Keratinocyte (primary cell): ENCODE measurements around the gene ANAPC16. TPM values are rescaled to one million over a fixed set of nuclear protein-coding genes. Genes with fewer than 3 reads are reported as not detected.
"Not testable (repeated sequence)": the region's sequence is repeated elsewhere in the genome, so short reads cannot be mapped to it uniquely, and the experiment has no call there.

Experiments
- DNase-seq: peaks from one replicate; pipeline ENCODE4 v3.0.0-alpha.2; 2011; ENCODE audit warnings: low read depth, missing footprints, low spot score
- FAIRE-seq: peaks from 2 replicates; lab custom pipeline; 2011; peaks lifted over from hg19 to GRCh38; lab: Jason Lieb, UNC
- H2AFZ ChIP-seq: 2 replicates; pipeline ENCODE4 v1.6.0; 2012; ENCODE audit warnings: low read length, control low read depth, inconsistent platforms; ENCODE audit not compliant: control insufficient read depth
- H3K27ac ChIP-seq: 2 replicates; pipeline ENCODE4 v1.5.1; 2011; ENCODE audit warnings: low read length; ENCODE audit not compliant: control insufficient read depth, insufficient read depth
- H3K27me3 ChIP-seq: 3 replicates; pipeline ENCODE4 v1.6.0; 2011; ENCODE audit warnings: low read length; ENCODE audit not compliant: control insufficient read depth, insufficient read depth; ENCODE audit errors: extremely low read depth
- H3K36me3 ChIP-seq, 2 experiments: 2 replicates in 1 of 2; 3 replicates in 1 of 2; pipeline ENCODE4 v1.5.1; 2011; ENCODE audit warnings: low read length in 2 of 2, mild to moderate bottlenecking in 1 of 2; ENCODE audit not compliant: control insufficient read depth in 2 of 2, insufficient read depth in 2 of 2; ENCODE audit errors: extremely low read depth in 1 of 2
- H3K4me1 ChIP-seq: 3 replicates; pipeline ENCODE4 v1.5.1; 2011; ENCODE audit warnings: low read length; ENCODE audit not compliant: control insufficient read depth, insufficient read depth; ENCODE audit errors: extremely low read depth
- H3K4me2 ChIP-seq: 3 replicates; pipeline ENCODE4 v1.6.0; 2011; ENCODE audit warnings: low read depth, low read length; ENCODE audit not compliant: control insufficient read depth, insufficient read depth; ENCODE audit errors: extremely low read depth
- H3K4me3 ChIP-seq, 3 experiments: fragments of 200-600 bp in 1 of 3; sonication (generic) in 1 of 3; 2 replicates in 2 of 3; 3 replicates in 1 of 3; pipeline ENCODE4 v1.5.1; 2011 to 2016; ENCODE audit warnings: low read length in 3 of 3, mild to moderate bottlenecking in 3 of 3, control low read depth in 2 of 3, inconsistent platforms in 1 of 3, low read depth in 1 of 3, mixed read lengths in 1 of 3, mixed run types in 1 of 3, moderate library complexity in 1 of 3; ENCODE audit not compliant: control insufficient read depth in 2 of 3, insufficient read depth in 2 of 3; ENCODE audit errors: extremely low read depth in 1 of 3
- H3K79me2 ChIP-seq: 2 replicates; pipeline ENCODE4 v1.6.0; 2012; ENCODE audit warnings: low read length; ENCODE audit not compliant: control insufficient read depth, insufficient read depth
- H3K9ac ChIP-seq: 3 replicates; pipeline ENCODE4 v1.6.0; 2011; ENCODE audit warnings: low read length; ENCODE audit not compliant: control insufficient read depth, insufficient read depth; ENCODE audit errors: extremely low read depth
- H3K9me1 ChIP-seq: 3 replicates; pipeline ENCODE4 v1.6.0; 2011; ENCODE audit warnings: low read length; ENCODE audit not compliant: control insufficient read depth, insufficient read depth; ENCODE audit errors: extremely low read depth
- H3K9me3 ChIP-seq: 2 replicates; pipeline ENCODE4 v1.5.1; 2012; ENCODE audit warnings: low read depth, low read length; ENCODE audit not compliant: control insufficient read depth
- H4K20me1 ChIP-seq: 3 replicates; pipeline ENCODE4 v1.6.0; 2011; ENCODE audit warnings: low read length; ENCODE audit not compliant: control insufficient read depth, insufficient read depth; ENCODE audit errors: extremely low read depth
- EZH2 ChIP-seq: IDR thresholded peaks from one replicate; pipeline ENCODE4 v1.6.1; 2012; ENCODE audit warnings: inconsistent platforms, mild to moderate bottlenecking, low read length, moderate library complexity
- dilution Hi-C: fragments of 300-500 bp; cut with MboI; formaldehyde crosslinking; loops from one replicate; pipeline ENCODE4 v1.7.0; 2020; ENCODE audit warnings: low sequenced_read_pairs; ENCODE audit not compliant: extremely low pct_ligation_motif_present
- polyA plus RNA-seq, 5 experiments: library from polyadenylated mRNA; depleted of rRNA in 3 of 5; stranded (reverse) in 3 of 5; stranded (forward) in 1 of 5; unstranded in 1 of 5; fragments of >200 nt; gene quantifications; 1 replicate in 1 of 5; 2 replicates in 3 of 5; 3 replicates in 1 of 5; pipeline versions ENCODE4 v1.2.1 to v1.2.3, GENCODE V29; 2011 to 2012; ENCODE audit warnings: missing spikeins in 2 of 5, low read depth in 1 of 5, low replicate concordance in 1 of 5
- TF ChIP-seq, protein P1 (sequence below), 3 experiments: IDR thresholded peaks in 1 of 3; conservative IDR thresholded peaks in 1 of 3; optimal IDR thresholded peaks in 1 of 3; 2 replicates in 2 of 3; 3 replicates in 1 of 3; pipeline versions ENCODE3 to v1.5.1; 2011; ENCODE audit warnings: low read length in 3 of 3, mild to moderate bottlenecking in 3 of 3, moderate library complexity in 2 of 3, control low read depth in 1 of 3, inconsistent platforms in 1 of 3; ENCODE audit not compliant: insufficient read depth in 2 of 3; ENCODE audit errors: extremely low read depth in 1 of 3

ANAPC16 gene
- polyA plus RNA-seq, 1 donor (not counting 4 experiments of a cell fraction or from before 2014, with no cell fraction given): 93.9 TPM

DNA sequence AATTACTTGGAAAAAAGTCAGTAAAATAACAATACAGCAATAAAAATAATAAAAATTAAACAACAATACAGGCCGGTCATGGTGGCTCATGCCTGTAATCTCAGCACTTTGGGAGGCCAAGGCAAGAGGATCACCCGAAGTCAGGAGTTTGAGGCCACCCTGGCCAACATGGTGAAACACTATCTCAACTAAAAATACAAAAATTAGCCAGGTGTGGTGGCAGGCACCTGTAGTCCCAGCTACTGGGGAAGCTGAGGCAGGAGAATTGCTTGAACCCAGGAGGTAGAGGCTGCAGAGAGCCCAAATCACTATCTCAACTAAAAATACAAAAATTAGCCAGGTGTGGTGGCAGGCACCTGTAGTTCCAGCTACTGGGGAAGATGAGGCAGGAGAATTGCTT, 4.0 kb upstream of the ANAPC16 start:
- H3K9me3 ChIP-seq, H3K9me1 ChIP-seq, DNase-seq, H4K20me1 ChIP-seq, FAIRE-seq, H2AFZ ChIP-seq, H3K27ac ChIP-seq, H3K27me3 ChIP-seq, H3K4me2 ChIP-seq, dilution Hi-C loops, H3K4me3 ChIP-seq, H3K9ac ChIP-seq: not testable (repeated sequence)
- Histone ChIP-seq H3K36me3 (peaks cover 6 to 11% of the 10 kb centered on the region in 2 experiments), H3K79me2 (peaks cover 15% of the 10 kb centered on the region), H3K4me1 (peaks cover 12% of the 10 kb centered on the region)

DNA sequence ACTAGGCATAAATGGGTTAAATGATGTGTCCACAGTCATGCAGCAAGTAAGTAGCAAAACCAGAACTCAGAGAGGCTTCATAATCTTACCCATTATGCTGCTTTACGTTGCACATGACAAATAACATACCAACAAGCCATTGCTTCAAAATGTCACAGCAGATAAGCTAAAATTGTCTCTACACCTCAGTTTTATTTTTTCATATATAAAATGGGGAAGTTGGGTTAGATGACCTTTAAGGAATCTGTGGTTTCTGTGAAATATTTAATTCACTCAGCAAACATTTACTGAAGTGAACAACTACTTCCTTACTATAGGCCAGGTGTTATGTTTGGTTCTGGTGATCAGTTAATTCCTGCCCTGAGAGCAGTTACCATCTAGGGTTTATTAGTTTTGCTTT, 2.5 kb downstream of the ANAPC16 start:
- Histone ChIP-seq H4K20me1 (no peaks in the 10 kb centered on the region), H3K4me2 (peak overlapping the region; percentile 56), H3K4me1 (peaks cover 35% of the 10 kb centered on the region), H3K9me1 (no peaks in the 10 kb centered on the region), H3K27ac (peak overlapping the region; percentile 26), H3K79me2 (peaks cover 43% of the 10 kb centered on the region), H3K36me3 (peaks cover 0 to 4% of the 10 kb centered on the region in 2 experiments), H3K27me3 (no peaks in the 10 kb centered on the region), H3K9me3 (no peaks in the 10 kb centered on the region), H3K9ac (no peak overlapping the region), H2AFZ (no peak overlapping the region), H3K4me3 (peak overlapping the region in 2 of 3 experiments; percentile 25 to 27)
- TF ChIP-seq EZH2: no peak
- TF ChIP-seq, protein P1, sequence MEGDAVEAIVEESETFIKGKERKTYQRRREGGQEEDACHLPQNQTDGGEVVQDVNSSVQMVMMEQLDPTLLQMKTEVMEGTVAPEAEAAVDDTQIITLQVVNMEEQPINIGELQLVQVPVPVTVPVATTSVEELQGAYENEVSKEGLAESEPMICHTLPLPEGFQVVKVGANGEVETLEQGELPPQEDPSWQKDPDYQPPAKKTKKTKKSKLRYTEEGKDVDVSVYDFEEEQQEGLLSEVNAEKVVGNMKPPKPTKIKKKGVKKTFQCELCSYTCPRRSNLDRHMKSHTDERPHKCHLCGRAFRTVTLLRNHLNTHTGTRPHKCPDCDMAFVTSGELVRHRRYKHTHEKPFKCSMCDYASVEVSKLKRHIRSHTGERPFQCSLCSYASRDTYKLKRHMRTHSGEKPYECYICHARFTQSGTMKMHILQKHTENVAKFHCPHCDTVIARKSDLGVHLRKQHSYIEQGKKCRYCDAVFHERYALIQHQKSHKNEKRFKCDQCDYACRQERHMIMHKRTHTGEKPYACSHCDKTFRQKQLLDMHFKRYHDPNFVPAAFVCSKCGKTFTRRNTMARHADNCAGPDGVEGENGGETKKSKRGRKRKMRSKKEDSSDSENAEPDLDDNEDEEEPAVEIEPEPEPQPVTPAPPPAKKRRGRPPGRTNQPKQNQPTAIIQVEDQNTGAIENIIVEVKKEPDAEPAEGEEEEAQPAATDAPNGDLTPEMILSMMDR (optimal IDR thresholded peaks at IDR 0.05 in 1 of 3, IDR thresholded peaks at IDR 0.05 in 1 of 3, conservative IDR thresholded peaks at IDR 0.05 in 1 of 3; ENCODE audit: extremely low read depth in 1 of 3, insufficient read depth in 2 of 3, low read length in 3 of 3): no peak
- dilution Hi-C loops: no loop called here
- FAIRE-seq: no peak
- no peak for DNase-seq

DNA sequence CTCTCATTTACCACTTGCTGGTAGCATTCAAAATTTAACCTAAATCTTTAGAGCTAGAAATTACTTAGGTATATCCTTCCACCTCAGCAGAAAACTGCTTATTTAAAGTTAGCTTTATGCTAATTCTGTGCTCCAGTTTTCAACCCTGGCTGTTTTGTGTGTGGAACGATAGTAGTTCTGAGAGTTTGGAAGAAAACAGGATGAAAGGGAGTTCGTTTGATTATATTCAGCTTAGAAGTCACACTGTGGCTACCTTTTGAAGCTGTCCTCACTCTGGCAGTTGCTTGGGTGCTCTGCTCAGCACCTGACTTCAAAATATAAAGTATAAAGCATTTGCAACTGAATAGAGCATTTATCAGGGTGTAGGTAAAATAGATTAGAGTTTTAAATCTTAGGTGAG, 2.9 kb downstream of the ANAPC16 start:
- no peaks in the 10 kb centered on the region for H3K27me3 ChIP-seq
- TF ChIP-seq, protein P1 (optimal IDR thresholded peaks at IDR 0.05 in 1 of 3, IDR thresholded peaks at IDR 0.05 in 1 of 3, conservative IDR thresholded peaks at IDR 0.05 in 1 of 3; ENCODE audit: extremely low read depth in 1 of 3, insufficient read depth in 2 of 3, low read length in 3 of 3): no peak
- TF ChIP-seq EZH2: no peak
- no peak overlapping the region for H2AFZ ChIP-seq
- peak overlapping the region; percentile 26 for H3K27ac ChIP-seq
- FAIRE-seq (no peak), DNase-seq (no peak)
- peaks cover 0 to 5% of the 10 kb centered on the region in 2 experiments for H3K36me3 ChIP-seq
- H3K79me2 ChIP-seq: peaks cover 47% of the 10 kb centered on the region
- H3K4me3 ChIP-seq: peak overlapping the region in 1 of 3 experiments; percentile 25
- no peaks in the 10 kb centered on the region for H4K20me1 ChIP-seq
- no peak overlapping the region for H3K9ac ChIP-seq
- no peaks in the 10 kb centered on the region for H3K9me1 ChIP-seq
- no peaks in the 10 kb centered on the region for H3K9me3 ChIP-seq
- dilution Hi-C loops: no loop called here
- peak overlapping the region; percentile 56 for H3K4me2 ChIP-seq
- H3K4me1 ChIP-seq: peaks cover 35% of the 10 kb centered on the region
